HL-60 (cell line): ENCODE data around the gene KAT2B.

ENCODE experiments used
- GABPA ChIP-seq: IDR thresholded peaks from 2 replicates; pipeline ENCODE4 v1.6.1; 2012; ENCODE audit warnings: low read depth
- POLR2AphosphoS5 ChIP-seq: IDR thresholded peaks from 2 replicates; pipeline ENCODE4 v1.6.1; 2012; ENCODE audit warnings: low read depth
- TF ChIP-seq, protein P1 (sequence below): IDR thresholded peaks from 2 replicates; pipeline ENCODE4 v1.6.1; 2012; ENCODE audit warnings: low read depth; ENCODE audit not compliant: insufficient replicate concordance
- TF ChIP-seq, protein P2 (sequence below): IDR thresholded peaks from one replicate; pipeline ENCODE4 v1.5.1; 2011; ENCODE audit warnings: low read length, control low read depth, inconsistent platforms; ENCODE audit not compliant: insufficient read depth

DNA sequence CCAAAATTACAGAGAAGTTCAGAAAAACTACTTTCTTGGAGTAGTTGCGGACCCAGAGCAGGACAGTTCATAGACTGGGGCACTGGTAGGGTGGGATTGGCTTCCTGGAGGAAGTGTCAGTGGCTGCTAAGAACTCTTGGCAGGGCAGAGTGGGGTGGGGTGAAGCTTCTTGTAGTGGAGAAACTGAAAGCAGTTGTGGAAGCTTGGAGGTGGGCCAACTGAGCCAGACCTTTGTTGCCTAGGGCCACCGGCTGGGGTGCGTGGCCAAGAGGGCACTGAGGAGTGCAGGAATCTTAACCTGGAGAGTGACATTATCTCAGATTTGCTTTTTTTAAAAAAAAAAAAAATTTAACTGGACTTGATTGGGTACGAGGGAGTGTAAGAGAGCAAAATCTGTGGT lies 3.1 kb downstream of the KAT2B start:
- TF ChIP-seq, protein P1, sequence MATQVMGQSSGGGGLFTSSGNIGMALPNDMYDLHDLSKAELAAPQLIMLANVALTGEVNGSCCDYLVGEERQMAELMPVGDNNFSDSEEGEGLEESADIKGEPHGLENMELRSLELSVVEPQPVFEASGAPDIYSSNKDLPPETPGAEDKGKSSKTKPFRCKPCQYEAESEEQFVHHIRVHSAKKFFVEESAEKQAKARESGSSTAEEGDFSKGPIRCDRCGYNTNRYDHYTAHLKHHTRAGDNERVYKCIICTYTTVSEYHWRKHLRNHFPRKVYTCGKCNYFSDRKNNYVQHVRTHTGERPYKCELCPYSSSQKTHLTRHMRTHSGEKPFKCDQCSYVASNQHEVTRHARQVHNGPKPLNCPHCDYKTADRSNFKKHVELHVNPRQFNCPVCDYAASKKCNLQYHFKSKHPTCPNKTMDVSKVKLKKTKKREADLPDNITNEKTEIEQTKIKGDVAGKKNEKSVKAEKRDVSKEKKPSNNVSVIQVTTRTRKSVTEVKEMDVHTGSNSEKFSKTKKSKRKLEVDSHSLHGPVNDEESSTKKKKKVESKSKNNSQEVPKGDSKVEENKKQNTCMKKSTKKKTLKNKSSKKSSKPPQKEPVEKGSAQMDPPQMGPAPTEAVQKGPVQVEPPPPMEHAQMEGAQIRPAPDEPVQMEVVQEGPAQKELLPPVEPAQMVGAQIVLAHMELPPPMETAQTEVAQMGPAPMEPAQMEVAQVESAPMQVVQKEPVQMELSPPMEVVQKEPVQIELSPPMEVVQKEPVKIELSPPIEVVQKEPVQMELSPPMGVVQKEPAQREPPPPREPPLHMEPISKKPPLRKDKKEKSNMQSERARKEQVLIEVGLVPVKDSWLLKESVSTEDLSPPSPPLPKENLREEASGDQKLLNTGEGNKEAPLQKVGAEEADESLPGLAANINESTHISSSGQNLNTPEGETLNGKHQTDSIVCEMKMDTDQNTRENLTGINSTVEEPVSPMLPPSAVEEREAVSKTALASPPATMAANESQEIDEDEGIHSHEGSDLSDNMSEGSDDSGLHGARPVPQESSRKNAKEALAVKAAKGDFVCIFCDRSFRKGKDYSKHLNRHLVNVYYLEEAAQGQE: no peak
- TF ChIP-seq, protein P2, sequence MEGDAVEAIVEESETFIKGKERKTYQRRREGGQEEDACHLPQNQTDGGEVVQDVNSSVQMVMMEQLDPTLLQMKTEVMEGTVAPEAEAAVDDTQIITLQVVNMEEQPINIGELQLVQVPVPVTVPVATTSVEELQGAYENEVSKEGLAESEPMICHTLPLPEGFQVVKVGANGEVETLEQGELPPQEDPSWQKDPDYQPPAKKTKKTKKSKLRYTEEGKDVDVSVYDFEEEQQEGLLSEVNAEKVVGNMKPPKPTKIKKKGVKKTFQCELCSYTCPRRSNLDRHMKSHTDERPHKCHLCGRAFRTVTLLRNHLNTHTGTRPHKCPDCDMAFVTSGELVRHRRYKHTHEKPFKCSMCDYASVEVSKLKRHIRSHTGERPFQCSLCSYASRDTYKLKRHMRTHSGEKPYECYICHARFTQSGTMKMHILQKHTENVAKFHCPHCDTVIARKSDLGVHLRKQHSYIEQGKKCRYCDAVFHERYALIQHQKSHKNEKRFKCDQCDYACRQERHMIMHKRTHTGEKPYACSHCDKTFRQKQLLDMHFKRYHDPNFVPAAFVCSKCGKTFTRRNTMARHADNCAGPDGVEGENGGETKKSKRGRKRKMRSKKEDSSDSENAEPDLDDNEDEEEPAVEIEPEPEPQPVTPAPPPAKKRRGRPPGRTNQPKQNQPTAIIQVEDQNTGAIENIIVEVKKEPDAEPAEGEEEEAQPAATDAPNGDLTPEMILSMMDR: no peak
- TF ChIP-seq GABPA (no peak), POLR2AphosphoS5 (no peak)
